GM12872 (cell line): ENCODE results near the gene PSME2.

Experiments
- CTCF ChIP-seq: IDR thresholded peaks from 3 replicates; pipeline ENCODE4 v1.5.1; 2011; ENCODE audit warnings: low read depth, mild to moderate bottlenecking, low read length, moderate library complexity; ENCODE audit not compliant: insufficient read depth

The PSME2 gene

DNA sequence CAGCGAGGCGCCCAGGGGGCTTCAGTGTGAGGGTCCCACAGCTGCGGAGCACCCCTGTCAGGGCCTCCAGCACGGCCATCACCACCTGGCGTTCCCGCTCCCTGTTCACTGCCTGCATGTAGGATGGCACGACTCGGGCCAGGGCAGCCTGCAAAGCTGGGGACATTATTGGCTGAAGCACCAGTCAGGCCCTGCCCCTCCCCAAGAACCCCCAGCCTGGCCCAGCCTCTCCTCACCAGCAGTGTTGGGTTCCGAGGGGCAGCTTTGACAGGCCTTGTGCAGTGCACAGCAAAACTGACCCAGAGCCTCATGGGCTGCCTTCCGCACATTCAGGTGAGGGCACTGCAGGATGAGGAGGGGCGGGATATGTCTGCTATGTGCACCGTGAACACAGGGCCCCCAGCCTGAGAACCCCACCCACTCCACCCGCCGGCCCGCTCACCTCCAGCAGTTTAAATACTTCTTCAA lies 36.6 kb upstream of the PSME2 start:
- TF ChIP-seq CTCF, result no peak

DNA sequence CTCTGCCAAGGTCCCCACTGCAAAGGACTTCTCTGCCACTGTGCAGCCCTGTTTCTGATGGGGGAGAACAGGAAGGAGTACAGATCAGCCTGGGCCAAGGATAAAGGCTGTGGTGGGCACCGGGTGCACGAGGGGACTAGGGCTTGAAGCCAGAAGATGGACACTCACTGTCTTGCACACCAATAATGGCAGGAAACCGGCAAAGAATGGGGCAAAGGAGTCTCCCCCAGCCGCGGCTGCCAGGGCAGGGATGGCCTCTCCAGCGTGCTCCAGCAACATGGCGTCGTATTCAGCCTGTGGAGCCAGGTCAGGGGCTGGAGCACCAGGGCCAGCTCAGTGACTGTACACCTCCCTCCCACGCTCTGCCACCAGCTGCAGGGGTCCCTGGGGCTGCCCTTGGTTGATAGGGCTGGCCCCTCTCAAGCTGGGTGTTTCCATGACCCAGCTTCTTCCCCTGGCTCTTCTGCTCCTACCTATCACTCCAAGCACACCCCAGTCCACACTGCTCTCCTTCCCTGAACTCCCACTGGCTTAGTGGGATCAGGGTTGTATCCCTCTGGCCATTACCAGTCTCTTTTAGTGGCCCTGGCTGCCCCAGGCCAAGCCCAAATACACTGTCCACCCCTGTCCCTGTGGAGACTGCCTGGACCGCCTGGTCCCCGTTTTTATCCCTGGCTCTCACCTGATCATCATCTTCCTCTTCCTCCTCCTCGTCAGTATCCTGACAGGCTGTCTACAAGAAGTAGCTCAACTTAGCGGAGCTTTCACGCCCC lies 35.9 kb upstream of the PSME2 start:
- TF ChIP-seq CTCF, result no peak

- TF ChIP-seq CTCF, result no peak
Observed at GRCh38 chr14:24181371-24182077, 35.1 kb upstream of the PSME2 start.

- no peak for TF ChIP-seq CTCF
Observed at GRCh38 chr14:24179961-24180796, 33.8 kb upstream of the PSME2 start.

GRCh38 chr14:24179294-24179960 lies 33.0 kb upstream of the PSME2 start:
- TF ChIP-seq CTCF, result no peak

DNA sequence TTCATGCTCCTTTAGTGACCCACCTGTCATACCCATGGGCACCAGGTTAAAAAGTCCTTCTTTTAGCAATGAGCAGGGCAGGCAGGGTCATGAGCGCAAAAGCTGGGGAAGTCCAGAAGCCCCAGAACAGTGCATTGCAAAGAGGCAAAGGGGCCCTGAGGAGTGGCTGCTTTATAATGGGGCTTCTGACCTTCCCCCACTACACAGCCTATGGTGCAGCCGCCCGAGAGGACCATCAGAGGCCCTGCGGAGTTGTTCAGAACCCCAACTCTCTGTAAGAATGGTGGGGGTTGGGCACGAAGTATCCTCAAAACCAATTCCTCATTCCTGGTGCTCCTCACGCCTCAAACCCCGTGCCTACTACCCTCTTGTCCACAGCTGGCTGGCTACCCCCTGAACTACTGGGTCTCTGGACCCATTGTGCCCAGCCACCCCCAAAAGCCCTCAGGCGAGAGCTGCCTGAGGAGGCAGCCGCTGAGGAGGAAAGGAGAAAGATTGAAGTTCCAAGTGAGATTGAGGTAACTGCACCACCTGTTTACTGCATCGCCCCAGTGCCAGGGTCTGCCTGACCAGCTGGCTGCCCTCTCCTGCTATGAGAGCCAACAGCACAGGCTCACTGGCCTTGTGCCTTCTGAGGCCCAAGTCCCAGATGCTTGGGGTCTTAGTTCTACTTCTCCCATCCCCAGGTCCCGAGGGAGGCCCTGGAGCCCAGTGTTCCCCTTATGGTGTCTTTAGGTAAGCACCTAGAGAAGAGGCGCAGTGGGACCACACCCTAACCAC lies 32.2 kb upstream of the PSME2 start:
- no peak for TF ChIP-seq CTCF
